GM19099 (cell line): ENCODE measurements around the gene R3HDM2.

ENCODE experiments used
- POLR2A ChIP-seq: IDR thresholded peaks from 3 replicates; pipeline ENCODE4 v1.6.1; 2011; ENCODE audit warnings: low read depth; ENCODE audit not compliant: insufficient read length; ENCODE audit errors: extremely low read depth

The R3HDM2 gene

DNA sequence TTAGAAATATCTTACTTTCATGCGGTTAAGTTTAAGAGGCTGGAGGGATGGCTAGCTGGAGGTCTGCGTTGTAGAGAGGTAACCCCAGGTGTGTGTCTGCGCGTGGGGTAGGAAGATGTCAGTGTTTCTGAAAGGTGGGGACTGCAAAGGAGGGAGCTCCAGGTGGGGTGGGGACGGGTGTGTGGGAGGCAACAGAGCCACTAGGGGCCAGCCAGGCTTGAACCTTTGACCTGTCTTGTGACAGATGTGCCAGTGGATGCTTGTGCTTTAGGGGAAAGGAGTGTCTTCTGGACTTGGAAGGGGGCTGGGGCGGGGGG is 29.6 kb upstream of the R3HDM2 start:
- no peak for TF ChIP-seq POLR2A

DNA sequence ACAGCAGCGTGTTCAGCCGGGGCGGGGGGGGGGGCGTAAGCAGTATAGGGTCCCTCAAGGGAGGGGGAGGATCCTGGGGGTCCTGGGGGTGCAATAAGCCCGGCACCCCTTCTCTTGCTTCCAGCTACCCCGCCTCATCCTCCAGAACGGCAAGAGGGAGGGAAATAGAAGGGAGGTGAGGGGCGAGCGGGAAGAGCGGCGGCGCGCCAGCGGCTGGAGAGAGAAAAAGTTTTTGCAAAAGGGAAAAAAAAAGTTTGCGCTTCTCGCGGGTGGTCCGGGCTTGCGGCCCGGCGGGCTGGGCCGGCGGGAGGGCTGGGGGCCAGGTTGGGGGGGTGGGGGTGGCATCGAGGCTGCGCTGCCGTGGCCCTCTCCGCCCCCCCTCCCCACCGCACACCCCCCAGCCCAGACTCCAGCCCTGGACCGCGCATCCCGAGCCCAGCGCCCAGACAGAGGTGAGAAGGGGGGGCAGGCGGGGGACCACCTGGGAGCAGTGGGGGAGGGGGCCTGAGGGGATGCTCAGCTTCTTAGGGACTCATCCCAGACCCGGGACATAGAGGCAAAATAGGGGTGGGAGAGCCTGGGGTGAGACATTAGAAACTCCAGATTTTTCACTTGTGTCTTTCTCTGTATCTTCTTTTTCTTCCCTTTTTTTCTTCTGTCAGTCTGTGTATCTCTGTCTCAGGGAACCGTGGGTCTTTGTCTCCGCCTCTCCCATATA is 29.1 kb upstream of the R3HDM2 start, which contains the start of gene GLI1:
TSS of gene GLI1 (plus strand) at position 36 of the 718 bp plus-strand sequence. CDS start 3,907 bp downstream, outside the sequence.
- TF ChIP-seq POLR2A = no peak

DNA sequence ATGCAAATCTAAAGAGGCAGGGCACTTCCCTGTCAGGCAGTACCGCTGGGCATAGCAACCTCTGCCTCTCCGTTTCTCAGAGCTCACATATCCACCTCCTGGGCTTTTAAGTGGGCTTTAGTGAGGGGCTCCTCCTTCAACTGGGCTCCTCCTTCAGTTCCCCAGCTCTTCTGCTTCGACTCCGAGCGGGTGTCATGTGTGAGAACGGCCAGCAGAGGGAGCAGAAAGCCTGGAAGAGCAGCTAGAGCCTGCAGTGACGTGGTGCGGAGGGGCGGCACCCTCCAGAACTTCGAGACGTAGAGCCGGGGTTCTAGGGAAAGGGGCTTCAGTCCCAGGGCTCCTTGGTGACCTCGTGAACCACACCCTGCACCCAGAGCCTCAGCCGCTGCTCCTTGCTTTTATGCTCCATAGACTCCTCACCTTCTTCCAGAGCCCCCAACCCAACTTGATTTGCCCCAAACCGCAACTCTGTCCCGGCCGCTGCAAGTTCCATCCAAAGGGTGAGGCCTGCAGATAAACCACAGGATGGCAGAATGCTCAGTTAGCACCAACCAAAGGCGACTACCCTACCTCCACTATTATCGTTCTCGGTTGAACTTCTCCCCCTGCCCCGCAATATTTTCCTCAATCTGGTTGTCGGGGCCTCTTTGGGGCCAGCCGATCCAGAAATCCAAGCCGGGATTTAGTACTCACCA is 28.4 kb upstream of the R3HDM2 start:
- peak; percentile 73 for TF ChIP-seq POLR2A

DNA sequence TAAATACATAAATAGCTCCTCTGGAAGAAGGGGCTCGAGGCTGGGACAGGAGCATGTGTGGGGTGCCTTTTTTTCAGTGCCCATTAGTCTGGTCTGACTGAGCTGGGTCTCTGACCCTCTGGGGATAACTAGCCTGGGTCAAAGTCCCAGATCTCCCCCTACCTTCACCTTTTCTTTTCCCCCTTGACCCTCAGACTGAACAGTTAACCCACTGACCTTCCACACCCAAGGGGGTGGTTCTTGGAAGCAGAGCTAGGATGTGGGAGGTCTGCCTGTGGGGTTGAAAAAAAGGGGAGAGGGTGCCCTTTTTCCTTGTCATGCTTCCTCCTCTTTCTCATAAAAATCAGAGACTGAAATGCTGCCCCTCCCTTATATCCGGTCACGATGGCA is 27.8 kb upstream of the R3HDM2 start:
- TF ChIP-seq POLR2A = no peak

DNA sequence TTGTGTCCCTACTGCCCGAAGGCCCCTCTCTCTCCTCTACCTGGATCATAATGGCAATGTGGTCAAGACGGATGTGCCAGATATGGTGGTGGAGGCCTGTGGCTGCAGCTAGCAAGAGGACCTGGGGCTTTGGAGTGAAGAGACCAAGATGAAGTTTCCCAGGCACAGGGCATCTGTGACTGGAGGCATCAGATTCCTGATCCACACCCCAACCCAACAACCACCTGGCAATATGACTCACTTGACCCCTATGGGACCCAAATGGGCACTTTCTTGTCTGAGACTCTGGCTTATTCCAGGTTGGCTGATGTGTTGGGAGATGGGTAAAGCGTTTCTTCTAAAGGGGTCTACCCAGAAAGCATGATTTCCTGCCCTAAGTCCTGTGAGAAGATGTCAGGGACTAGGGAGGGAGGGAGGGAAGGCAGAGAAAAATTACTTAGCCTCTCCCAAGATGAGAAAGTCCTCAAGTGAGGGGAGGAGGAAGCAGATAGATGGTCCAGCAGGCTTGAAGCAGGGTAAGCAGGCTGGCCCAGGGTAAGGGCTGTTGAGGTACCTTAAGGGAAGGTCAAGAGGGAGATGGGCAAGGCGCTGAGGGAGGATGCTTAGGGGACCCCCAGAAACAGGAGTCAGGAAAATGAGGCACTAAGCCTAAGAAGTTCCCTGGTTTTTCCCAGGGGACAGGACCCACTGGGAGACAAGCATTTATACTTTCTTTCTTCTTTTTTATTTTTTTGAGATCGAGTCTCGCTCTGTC is 26.1 kb upstream of the R3HDM2 start:
- TF ChIP-seq POLR2A = no peak

DNA sequence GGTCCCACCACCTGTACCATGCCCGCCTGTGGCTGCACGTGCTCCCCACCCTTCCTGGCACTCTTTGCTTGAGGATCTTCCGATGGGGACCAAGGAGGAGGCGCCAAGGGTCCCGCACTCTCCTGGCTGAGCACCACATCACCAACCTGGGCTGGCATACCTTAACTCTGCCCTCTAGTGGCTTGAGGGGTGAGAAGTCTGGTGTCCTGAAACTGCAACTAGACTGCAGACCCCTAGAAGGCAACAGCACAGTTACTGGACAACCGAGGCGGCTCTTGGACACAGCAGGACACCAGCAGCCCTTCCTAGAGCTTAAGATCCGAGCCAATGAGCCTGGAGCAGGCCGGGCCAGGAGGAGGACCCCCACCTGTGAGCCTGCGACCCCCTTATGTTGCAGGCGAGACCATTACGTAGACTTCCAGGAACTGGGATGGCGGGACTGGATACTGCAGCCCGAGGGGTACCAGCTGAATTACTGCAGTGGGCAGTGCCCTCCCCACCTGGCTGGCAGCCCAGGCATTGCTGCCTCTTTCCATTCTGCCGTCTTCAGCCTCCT is 25.4 kb upstream of the R3HDM2 start:
- TF ChIP-seq POLR2A = no peak

DNA sequence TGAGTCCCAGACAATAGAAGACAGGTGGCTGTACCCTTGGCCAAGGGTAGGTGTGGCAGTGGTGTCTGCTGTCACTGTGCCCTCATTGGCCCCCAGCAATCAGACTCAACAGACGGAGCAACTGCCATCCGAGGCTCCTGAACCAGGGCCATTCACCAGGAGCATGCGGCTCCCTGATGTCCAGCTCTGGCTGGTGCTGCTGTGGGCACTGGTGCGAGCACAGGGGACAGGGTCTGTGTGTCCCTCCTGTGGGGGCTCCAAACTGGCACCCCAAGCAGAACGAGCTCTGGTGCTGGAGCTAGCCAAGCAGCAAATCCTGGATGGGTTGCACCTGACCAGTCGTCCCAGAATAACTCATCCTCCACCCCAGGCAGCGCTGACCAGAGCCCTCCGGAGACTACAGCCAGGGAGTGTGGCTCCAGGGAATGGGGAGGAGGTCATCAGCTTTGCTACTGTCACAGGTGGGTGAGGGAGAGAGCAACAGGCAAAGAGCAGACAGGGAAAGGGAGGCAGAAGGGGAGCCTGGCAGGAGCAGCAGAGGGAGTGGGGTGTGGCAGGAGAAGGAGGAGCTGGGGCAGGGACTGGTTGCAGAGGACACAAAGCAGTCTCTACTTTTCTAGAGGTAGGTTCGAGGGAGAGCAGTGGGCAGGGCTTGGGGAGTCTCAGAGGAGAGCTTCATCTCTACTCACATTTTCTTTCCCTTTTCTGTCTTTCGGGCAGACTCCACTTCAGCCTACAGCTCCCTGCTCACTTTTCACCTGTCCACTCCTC is 24.7 kb upstream of the R3HDM2 start:
- TF ChIP-seq POLR2A = peak; percentile 3

DNA sequence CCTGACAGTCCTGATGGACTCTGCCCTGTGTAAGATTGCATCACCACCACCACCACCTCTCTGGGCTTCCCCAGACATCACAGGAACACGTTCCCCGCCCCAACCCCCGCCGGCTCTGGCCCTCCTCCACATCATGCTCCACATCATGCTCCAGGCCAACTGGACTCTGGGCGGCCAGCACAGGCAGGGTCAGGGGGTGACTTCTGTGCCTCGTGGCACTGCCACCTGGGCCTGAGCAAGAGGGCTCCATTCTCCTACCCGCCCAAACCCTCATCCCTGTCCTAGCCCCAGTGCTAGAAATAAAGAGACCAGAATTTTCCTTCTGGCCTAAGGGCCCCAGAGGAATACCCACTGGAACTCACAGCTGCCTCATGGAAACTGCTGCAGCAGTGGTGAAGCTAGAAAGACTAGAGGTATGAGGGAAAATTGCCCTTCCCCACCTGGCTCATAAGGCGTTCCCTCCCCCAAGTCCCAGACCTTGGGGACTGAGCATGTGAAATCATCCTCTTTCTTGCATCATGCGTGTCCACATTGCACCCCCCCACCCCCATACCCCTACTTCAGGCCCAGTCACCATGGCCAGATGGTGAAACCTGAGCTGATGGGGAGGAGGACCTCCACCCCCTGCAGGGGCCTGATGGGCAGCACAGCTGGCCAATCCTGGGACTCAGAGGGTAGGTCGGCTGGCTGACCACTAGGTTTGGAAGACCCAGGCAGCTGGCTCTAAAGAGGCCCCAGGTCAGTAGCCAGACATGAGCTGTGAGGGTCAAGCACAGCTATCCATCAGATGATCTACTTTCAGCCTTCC is 23.9 kb upstream of the R3HDM2 start, which contains the start of gene INHBE:
TSS of gene INHBE (plus strand) at position 742 of the 808 bp plus-strand sequence. CDS start 230 bp downstream, outside the sequence.
- TF ChIP-seq POLR2A = peak; percentile 22

DNA sequence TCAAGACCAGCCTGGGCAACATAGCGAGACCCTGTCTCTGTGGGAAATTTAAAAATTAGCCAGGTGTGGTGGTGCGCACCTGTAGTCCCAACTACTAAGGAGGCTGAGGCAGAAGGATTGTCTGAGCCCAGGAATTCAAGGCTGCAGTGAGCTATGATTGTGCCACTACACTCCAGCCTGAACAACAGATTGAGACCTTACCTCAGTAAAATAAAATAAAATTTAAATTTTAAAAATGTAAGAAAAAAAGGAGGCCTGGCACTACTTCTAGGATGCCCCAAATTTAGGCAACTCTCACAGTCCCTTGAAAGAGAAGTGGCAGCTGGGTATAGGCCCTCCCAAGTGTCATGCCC is 23.3 kb upstream of the R3HDM2 start:
- no peak for TF ChIP-seq POLR2A

DNA sequence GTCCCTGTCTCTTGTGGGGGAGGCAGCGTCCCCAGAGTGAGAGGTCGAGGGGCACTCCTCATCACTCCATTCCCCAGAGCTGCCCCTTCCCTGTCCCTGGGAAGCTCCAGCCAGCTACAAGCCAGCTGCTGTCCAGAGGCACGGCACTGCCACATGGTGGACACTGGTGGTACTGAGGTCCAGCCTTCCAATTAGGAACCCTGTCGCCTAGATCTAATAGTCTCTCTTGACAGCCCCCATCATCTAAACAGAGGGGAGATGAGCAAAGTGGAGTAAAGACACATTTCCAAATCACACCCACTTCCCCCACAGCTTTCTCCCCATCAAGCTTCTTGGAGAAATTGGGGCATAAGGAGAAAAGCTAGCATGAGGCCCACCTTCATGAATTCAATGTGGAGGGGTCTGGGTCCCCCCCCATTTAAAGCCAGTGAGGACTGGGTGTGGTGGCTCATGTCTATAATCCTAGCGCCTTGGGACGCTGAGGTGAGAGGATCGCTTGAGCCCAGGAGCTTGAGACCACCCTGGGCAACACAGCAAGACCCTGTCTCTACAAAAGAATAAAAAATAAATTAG is 22.2 kb upstream of the R3HDM2 start:
- no peak for TF ChIP-seq POLR2A

DNA sequence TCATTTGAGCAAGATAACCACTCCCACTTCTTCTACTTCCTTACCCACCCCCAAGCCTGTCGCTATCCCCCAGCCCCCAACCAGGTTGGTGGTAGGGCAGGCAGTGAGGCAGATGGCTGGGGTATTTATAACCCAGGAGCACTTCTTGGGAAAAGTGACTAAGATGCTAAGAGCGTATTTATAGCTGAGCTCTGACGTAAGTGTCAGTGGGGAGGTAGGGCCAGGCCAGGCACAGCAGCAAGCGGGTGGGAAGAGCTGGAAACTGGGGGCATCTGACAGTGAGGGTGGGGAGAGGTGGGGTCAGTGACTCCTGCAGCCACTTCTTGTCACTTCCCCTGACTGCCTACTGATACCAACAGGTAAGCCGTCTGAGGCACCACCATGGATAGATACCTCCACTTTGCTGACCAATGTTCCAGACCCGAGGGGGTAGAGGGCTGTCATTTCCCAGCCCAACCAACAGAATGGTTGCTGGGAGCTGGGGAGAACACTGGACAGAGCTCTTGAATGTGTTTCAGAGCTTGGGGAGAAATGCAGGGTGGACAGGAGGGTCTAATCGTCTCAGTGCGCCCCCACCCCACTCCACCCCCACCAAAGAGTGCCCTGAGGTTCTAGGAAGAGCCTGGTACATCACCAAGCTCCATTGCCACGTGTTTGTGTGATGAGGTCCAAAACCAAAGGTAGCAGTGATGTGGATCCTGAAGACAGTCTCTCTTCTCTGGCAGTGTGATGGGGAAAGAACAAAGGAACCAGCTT is 21.5 kb upstream of the R3HDM2 start:
- no peak for TF ChIP-seq POLR2A

DNA sequence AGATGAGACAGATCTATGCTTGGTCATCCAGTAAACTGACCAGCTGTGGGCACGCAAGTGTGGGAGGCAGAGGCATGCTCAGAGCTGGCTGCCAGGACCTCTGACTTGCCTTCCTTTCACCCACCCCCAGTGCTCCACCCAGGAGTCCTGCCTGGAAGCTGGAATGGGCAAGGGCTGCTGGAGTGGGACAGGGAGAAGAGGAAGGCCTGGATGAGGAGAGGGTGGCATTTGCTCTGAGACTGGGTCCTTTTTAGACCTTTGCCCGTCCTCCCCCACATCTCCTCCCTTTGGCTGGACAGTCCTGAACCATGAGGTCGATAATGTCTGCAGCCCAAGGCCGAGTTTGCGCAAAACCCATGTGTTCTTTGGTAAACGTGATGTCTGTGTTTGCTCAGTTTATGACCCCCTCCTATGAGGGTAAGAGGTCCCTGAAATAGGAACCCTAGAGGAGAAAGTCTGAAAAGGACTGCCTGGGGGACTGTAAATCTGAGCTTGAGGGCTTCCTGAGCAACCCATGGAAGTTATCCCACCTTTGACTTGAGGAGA is 20.5 kb upstream of the R3HDM2 start:
- TF ChIP-seq POLR2A = no peak

DNA sequence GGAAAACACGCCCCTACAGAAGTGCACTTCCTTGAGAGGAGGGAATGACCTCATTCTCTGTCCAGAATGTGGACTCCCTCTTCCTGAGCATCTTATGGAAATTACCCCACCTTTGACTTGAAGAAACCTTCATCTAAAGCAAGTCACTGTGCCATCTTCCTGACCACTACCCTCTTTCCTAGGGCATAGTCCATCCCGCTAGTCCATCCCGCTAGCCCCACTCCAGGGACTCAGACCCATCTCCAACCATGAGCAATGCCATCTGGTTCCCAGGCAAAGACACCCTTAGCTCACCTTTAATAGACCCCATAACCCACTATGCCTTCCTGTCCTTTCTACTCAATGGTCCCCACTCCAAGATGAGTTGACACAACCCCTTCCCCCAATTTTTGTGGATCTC is 19.2 kb upstream of the R3HDM2 start:
- TF ChIP-seq POLR2A = no peak
